Trophoblast cell (in vitro differentiated cells and primary cell): ENCODE measurements around the gene CDCA7.
A peak's percentile ranks its signal among the peaks of the same experiment; 100 is the strongest.

Experiments
- DNase-seq, 2 donors: peaks; one replicate each; pipeline ENCODE4 v3.0.0-alpha.2; 2016
- H2AFZ ChIP-seq: 2 replicates; pipeline ENCODE4 v1.6.1; 2013; ENCODE audit warnings: low read length, moderate library complexity, mild to moderate bottlenecking; ENCODE audit not compliant: insufficient read depth, poor library complexity
- H2AK5ac ChIP-seq: 2 replicates; pipeline ENCODE4 v1.6.1; 2013; ENCODE audit warnings: mild to moderate bottlenecking, low read length
- H2BK120ac ChIP-seq: 2 replicates; pipeline ENCODE4 v1.6.1; 2013; ENCODE audit warnings: low read length, mild to moderate bottlenecking, moderate library complexity; ENCODE audit not compliant: insufficient read depth, poor library complexity
- H2BK12ac ChIP-seq: 2 replicates; pipeline ENCODE4 v1.6.1; 2013; ENCODE audit warnings: mild to moderate bottlenecking, low read length, moderate library complexity
- H2BK5ac ChIP-seq: 2 replicates; pipeline ENCODE4 v1.6.1; 2013; ENCODE audit warnings: low read length, low read depth, moderate library complexity, mild to moderate bottlenecking; ENCODE audit not compliant: poor library complexity
- H3K14ac ChIP-seq: 2 replicates; pipeline ENCODE4 v1.6.1; 2013; ENCODE audit warnings: mild to moderate bottlenecking, low read length
- H3K18ac ChIP-seq: 2 replicates; pipeline ENCODE4 v1.6.1; 2013; ENCODE audit warnings: mild to moderate bottlenecking, low read length
- H3K23ac ChIP-seq: 2 replicates; pipeline ENCODE4 v1.6.1; 2013; ENCODE audit warnings: low read length
- H3K27ac ChIP-seq: 2 replicates; pipeline ENCODE4 v1.5.1; 2013; ENCODE audit warnings: low read depth, mild to moderate bottlenecking, inconsistent platforms, low read length, moderate library complexity
- H3K27me3 ChIP-seq: 2 replicates; pipeline ENCODE4 v1.6.1; 2013; ENCODE audit warnings: inconsistent platforms, mild to moderate bottlenecking, low read length, moderate library complexity; ENCODE audit not compliant: insufficient read depth
- H3K36me3 ChIP-seq, 2 experiments: 1 replicate in 1 of 2; 2 replicates in 1 of 2; pipeline ENCODE4 v1.6.1; 2013; ENCODE audit warnings: low read length in 2 of 2, mild to moderate bottlenecking in 2 of 2, moderate library complexity in 1 of 2; ENCODE audit not compliant: insufficient read depth in 2 of 2, control insufficient read depth in 1 of 2
- H3K4ac ChIP-seq: 2 replicates; pipeline ENCODE4 v1.6.1; 2013; ENCODE audit warnings: low read depth, mild to moderate bottlenecking, low read length, moderate library complexity
- H3K4me1 ChIP-seq, 2 experiments: 1 replicate in 1 of 2; 2 replicates in 1 of 2; pipeline ENCODE4 v1.6.1; 2013; ENCODE audit warnings: low read length in 2 of 2, mild to moderate bottlenecking in 2 of 2, moderate library complexity in 1 of 2; ENCODE audit not compliant: insufficient read depth in 2 of 2, control insufficient read depth in 1 of 2
- H3K4me2 ChIP-seq: 2 replicates; pipeline ENCODE4 v1.6.1; 2013; ENCODE audit warnings: inconsistent platforms, mild to moderate bottlenecking, low read length, moderate library complexity
- H3K4me3 ChIP-seq: 2 replicates; pipeline ENCODE4 v1.5.1; 2013; ENCODE audit warnings: mild to moderate bottlenecking, low read depth, low read length, inconsistent platforms
- H3K79me1 ChIP-seq: one replicate; pipeline ENCODE4 v1.6.1; 2013; ENCODE audit warnings: low read length
- H3K79me2 ChIP-seq: 2 replicates; pipeline ENCODE4 v1.6.1; 2013; ENCODE audit warnings: low read length, mild to moderate bottlenecking; ENCODE audit not compliant: control insufficient read depth, insufficient read depth, poor library complexity
- H3K9ac ChIP-seq: 2 replicates; pipeline ENCODE4 v1.6.1; 2013; ENCODE audit warnings: mild to moderate bottlenecking, low read length
- H3K9me3 ChIP-seq: 2 replicates; pipeline ENCODE4 v1.6.1; 2013; ENCODE audit warnings: low read depth, mild to moderate bottlenecking, control low read depth, inconsistent platforms, low read length; ENCODE audit not compliant: insufficient read depth
- H4K12ac ChIP-seq: 2 replicates; pipeline ENCODE4 v1.6.1; 2013; ENCODE audit warnings: low read depth, mild to moderate bottlenecking, low read length, moderate library complexity
- H4K8ac ChIP-seq: 2 replicates; pipeline ENCODE4 v1.6.1; 2013; ENCODE audit warnings: low read depth, mild to moderate bottlenecking, low read length, moderate library complexity
- H4K91ac ChIP-seq: one replicate; pipeline ENCODE4 v1.6.1; 2013; ENCODE audit warnings: low read depth, mild to moderate bottlenecking, low read length, moderate library complexity
- WGBS: extraction: QIAGEN DNeasy Blood & Tissue Kit; methylation state at CpG from one replicate; pipeline ENCODE4 v1.1.7; 2013; ENCODE audit warnings: missing lambda C conversion rate; ENCODE audit not compliant: insufficient read length, insufficient coverage; ENCODE audit errors: extremely low coverage; 5-methylcytosine and 5-hydroxymethylcytosine counted together

CDCA7 gene

DNA sequence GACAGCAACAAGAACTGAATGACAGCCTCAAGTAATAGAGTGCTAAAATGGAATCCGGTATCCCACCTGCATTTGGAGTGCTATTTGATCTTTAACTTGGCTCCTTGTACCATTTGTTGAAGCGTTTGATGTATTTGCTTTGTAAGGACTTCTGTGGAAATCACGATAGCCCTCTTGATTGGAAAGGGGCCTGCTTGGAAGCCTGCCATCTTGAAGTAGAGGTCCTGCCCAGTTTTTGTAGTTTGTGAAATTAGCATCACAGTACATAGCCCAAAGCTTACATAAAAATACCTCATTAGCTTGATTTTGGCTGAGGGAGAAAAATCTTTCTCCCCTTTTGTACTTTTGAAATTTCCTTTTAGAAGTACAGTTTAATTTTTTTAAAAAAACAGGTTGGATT lies 2.7 kb downstream of the CDCA7 start:
- Histone ChIP-seq H3K23ac (no peak overlapping the region), H3K9me3 (no peaks in the 10 kb centered on the region), H3K4me1 (peaks cover 4 to 10% of the 10 kb centered on the region in 2 experiments), H3K27ac (no peak overlapping the region), H3K14ac (no peak overlapping the region), H2BK5ac (no peak overlapping the region), H3K4me2 (no peak overlapping the region), H4K91ac (no peak overlapping the region), H3K9ac (no peak overlapping the region), H3K27me3 (no peaks in the 10 kb centered on the region), H2AFZ (no peak overlapping the region), H3K18ac (no peak overlapping the region), H3K79me1 (peaks cover 12% of the 10 kb centered on the region), H3K4ac (peak overlapping the region; percentile 84), H4K8ac (no peak overlapping the region), H3K36me3 (peaks cover 2 to 5% of the 10 kb centered on the region in 2 experiments), H3K79me2 (peaks cover 12% of the 10 kb centered on the region), H3K4me3 (no peak overlapping the region), H2AK5ac (no peak overlapping the region), H2BK120ac (no peak overlapping the region), H4K12ac (no peak overlapping the region), H2BK12ac (no peak overlapping the region)
- WGBS, result no CpG with 5 or more reads among the region's 3 CpGs
- DNase-seq, result no peak

DNA sequence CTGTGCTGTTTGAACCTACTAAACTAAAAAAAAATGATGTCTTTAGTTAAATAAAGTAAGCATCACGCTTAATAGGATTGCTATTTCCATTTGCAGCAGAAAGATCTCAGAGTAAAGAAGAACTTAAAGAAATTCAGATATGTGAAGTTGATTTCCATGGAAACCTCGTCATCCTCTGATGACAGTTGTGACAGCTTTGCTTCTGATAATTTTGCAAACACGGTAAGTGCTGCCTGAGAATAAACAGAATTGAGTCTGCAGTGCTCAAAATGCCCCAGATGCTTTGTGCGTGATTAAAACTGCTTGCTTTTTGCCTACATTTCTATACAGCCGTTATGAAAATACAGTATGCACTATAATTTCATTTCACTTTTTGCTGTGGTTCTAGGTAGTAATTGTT lies 3.9 kb downstream of the CDCA7 start:
- no peak overlapping the region for H3K23ac ChIP-seq
- no peak overlapping the region for H2BK120ac ChIP-seq
- no peaks in the 10 kb centered on the region for H3K27me3 ChIP-seq
- no CpG with 5 or more reads among the region's 5 CpGs for WGBS
- H3K4me2 ChIP-seq, result no peak overlapping the region
- no peak overlapping the region for H3K4me3 ChIP-seq
- H3K9ac ChIP-seq, result no peak overlapping the region
- H3K36me3 ChIP-seq, result peaks cover 7% of the 10 kb centered on the region in 2 experiments
- H3K79me1 ChIP-seq, result peaks cover 12% of the 10 kb centered on the region
- no peak overlapping the region for H3K14ac ChIP-seq
- H2AFZ ChIP-seq, result no peak overlapping the region
- no peak overlapping the region for H2BK5ac ChIP-seq
- no peak overlapping the region for H2AK5ac ChIP-seq
- H3K4ac ChIP-seq, result peak overlapping the region; percentile 37
- H3K79me2 ChIP-seq, result peaks cover 12% of the 10 kb centered on the region
- peak in 1 of 2 donors; percentile 37 for DNase-seq
- H4K12ac ChIP-seq, result no peak overlapping the region
- H3K18ac ChIP-seq, result no peak overlapping the region
- peaks cover 4 to 8% of the 10 kb centered on the region in 2 experiments for H3K4me1 ChIP-seq
- H3K9me3 ChIP-seq, result no peaks in the 10 kb centered on the region
- H4K91ac ChIP-seq, result no peak overlapping the region
- H3K27ac ChIP-seq, result no peak overlapping the region
- H2BK12ac ChIP-seq, result no peak overlapping the region
- H4K8ac ChIP-seq, result no peak overlapping the region

DNA sequence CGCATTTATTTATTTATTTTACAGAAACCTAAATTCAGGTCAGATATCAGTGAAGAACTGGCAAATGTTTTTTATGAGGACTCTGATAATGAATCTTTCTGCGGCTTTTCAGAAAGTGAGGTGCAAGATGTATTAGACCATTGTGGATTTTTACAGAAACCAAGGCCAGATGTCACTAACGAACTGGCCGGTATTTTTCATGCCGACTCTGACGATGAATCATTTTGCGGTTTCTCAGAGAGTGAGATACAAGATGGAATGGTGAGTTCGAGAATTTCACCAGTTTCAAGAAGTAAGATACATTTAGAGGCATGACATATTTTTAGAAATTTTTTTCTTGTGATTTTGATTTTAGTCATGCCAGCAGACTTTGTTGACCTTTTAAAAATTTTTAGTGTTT lies 4.6 kb downstream of the CDCA7 start:
- no peak overlapping the region for H2AFZ ChIP-seq
- H3K36me3 ChIP-seq, result peaks cover 7 to 10% of the 10 kb centered on the region in 2 experiments
- no CpG with 5 or more reads among the region's 8 CpGs for WGBS

DNA sequence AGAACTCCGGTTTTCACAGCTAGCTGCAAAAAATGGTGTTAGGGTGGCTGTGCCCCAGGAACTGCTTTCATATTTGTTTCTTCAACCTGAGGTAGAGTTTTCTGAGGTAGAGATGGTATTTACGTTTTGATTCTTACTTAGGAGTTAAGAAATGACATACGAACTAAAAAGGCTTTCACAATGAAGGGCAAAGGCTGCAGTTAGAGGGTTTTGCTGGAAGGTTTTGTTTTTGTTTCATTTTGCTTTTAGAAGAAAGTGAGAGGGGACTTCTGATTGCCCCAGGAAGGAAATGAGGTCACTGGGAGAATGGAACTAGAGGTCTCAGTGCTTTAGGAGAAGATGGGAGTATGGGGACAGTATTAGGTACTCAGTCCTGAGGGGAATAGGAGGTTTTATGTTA lies 15.5 kb downstream of the CDCA7 start:
- WGBS, result no CpG with 5 or more reads among the region's 3 CpGs
- no peaks in the 10 kb centered on the region for H3K27me3 ChIP-seq
- no peak overlapping the region for H3K4ac ChIP-seq
- peaks cover 1% of the 10 kb centered on the region for H3K9me3 ChIP-seq
- no peak overlapping the region for H2AK5ac ChIP-seq
- H4K91ac ChIP-seq, result no peak overlapping the region
- no peak for DNase-seq
- peak overlapping the region; percentile 28 for H4K8ac ChIP-seq
- no peak overlapping the region for H3K4me2 ChIP-seq
- H4K12ac ChIP-seq, result no peak overlapping the region
- H2BK12ac ChIP-seq, result no peak overlapping the region
- no peak overlapping the region for H3K23ac ChIP-seq
- no peak overlapping the region for H3K27ac ChIP-seq
- H3K4me1 ChIP-seq, result peaks cover 5 to 6% of the 10 kb centered on the region in 2 experiments
- H3K4me3 ChIP-seq, result no peak overlapping the region
- H2BK5ac ChIP-seq, result no peak overlapping the region
- no peak overlapping the region for H3K18ac ChIP-seq
- H3K14ac ChIP-seq, result no peak overlapping the region
- no peak overlapping the region for H2AFZ ChIP-seq
- peaks cover 10 to 20% of the 10 kb centered on the region in 2 experiments for H3K36me3 ChIP-seq
- H3K79me2 ChIP-seq, result no peaks in the 10 kb centered on the region
- H3K9ac ChIP-seq, result no peak overlapping the region
- no peaks in the 10 kb centered on the region for H3K79me1 ChIP-seq
- H2BK120ac ChIP-seq, result no peak overlapping the region

More for the DNA sequence above, 4.6 kb downstream of the CDCA7 start:
- Histone ChIP-seq H3K18ac (no peak overlapping the region), H3K4me2 (no peak overlapping the region), H3K4ac (no peak overlapping the region), H3K4me3 (no peak overlapping the region), H3K27ac (no peak overlapping the region), H3K79me1 (peaks cover 11% of the 10 kb centered on the region), H3K9me3 (no peaks in the 10 kb centered on the region), H3K14ac (no peak overlapping the region), H2AK5ac (no peak overlapping the region), H2BK5ac (no peak overlapping the region), H3K9ac (no peak overlapping the region), H2BK120ac (no peak overlapping the region), H3K27me3 (no peaks in the 10 kb centered on the region), H3K79me2 (peaks cover 12% of the 10 kb centered on the region), H4K91ac (no peak overlapping the region), H2BK12ac (no peak overlapping the region), H4K12ac (no peak overlapping the region), H4K8ac (no peak overlapping the region), H3K23ac (no peak overlapping the region), H3K4me1 (peaks cover 4 to 8% of the 10 kb centered on the region in 2 experiments)
- DNase-seq, result peak; percentile 49 to 88
